ENCODE measurements around the gene ASPSCR1.

GRCh38 chr17:82007495-82008257, 30.2 kb downstream of the ASPSCR1 start:
- no peak for TF ChIP-seq POLR2A (IDR thresholded peaks at IDR 0.05; ENCODE audit: low read length)
- no peak for TF ChIP-seq GATA1 (IDR thresholded peaks at IDR 0.05; ENCODE audit: low read depth, low read length)

All from erythroblast (primary cell).